Body of pancreas (tissue), 4 donors: ENCODE results near the gene MRPL45.

ENCODE experiments used
- POLR2A ChIP-seq, 3 donors: fragments of 450-650 bp; IDR thresholded peaks; one replicate each; pipeline ENCODE4 v1.6.1; 2016; ENCODE audit warnings: antibody characterized with exemption in 3 of 3, mild to moderate bottlenecking in 2 of 3
- TF ChIP-seq, protein P1 (sequence below), 7 experiments: fragments of 450-650 bp in 4 of 7; fragments of 200-600 bp in 3 of 7; sonication (generic) in 3 of 7; IDR thresholded peaks; one replicate each; pipeline ENCODE4 v1.5.1; 2016 to 2019; ENCODE audit warnings: antibody characterized with exemption in 7 of 7

GRCh38 chr17:38329284-38329683 is 32.3 kb downstream of the MRPL45 start:
- TF ChIP-seq POLR2A (IDR thresholded peaks at IDR 0.05), result no peak
- TF ChIP-seq, protein P1, sequence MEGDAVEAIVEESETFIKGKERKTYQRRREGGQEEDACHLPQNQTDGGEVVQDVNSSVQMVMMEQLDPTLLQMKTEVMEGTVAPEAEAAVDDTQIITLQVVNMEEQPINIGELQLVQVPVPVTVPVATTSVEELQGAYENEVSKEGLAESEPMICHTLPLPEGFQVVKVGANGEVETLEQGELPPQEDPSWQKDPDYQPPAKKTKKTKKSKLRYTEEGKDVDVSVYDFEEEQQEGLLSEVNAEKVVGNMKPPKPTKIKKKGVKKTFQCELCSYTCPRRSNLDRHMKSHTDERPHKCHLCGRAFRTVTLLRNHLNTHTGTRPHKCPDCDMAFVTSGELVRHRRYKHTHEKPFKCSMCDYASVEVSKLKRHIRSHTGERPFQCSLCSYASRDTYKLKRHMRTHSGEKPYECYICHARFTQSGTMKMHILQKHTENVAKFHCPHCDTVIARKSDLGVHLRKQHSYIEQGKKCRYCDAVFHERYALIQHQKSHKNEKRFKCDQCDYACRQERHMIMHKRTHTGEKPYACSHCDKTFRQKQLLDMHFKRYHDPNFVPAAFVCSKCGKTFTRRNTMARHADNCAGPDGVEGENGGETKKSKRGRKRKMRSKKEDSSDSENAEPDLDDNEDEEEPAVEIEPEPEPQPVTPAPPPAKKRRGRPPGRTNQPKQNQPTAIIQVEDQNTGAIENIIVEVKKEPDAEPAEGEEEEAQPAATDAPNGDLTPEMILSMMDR (IDR thresholded peaks at IDR 0.05), result no peak
